Vein endothelial cell (primary cell): ENCODE measurements around the gene PLAC8L1. TPM values are rescaled to one million over a fixed set of nuclear protein-coding genes. Genes with fewer than 3 reads are reported as not detected.

Experiments
- small RNA-seq: library from RNA; depleted of rRNA; stranded (forward); fragments of <200 nt; gene quantifications from one replicate; pipeline ENCODE3, GENCODE V24; 2012
- total RNA-seq: library from RNA; depleted of rRNA; stranded (reverse); fragments of >200 nt; gene quantifications from 2 replicates; pipeline ENCODE4 v1.2.3, GENCODE V29; 2012

The PLAC8L1 gene
- 0.29 TPM in 1 of 2 replicates, not detected in the other for total RNA-seq

GRCh38 chr5:146105477-146105876 is at the start of gene PLAC8L1:
PLAC8L1 (minus strand) TSS chr5:146105577; CDS start chr5:146104311, 1,266 bp downstream.

Small RNAs within 50 kb of the gene (small RNA-seq; reads per million reads assigned to genes)
- not detected for gene AC091959.1

Other genes starting within 250 kb of the PLAC8L1 start
- gene GRXCR2, start 232.6 kb downstream of the PLAC8L1 start, total RNA-seq = not detected in 2 replicates
- gene SH3RF2, start 169.0 kb downstream of the PLAC8L1 start, total RNA-seq = under 0.01 and 0.67 TPM in 2 replicates
- 73.3 and 101 TPM in 2 replicates for gene LARS1, start 77.1 kb upstream of the PLAC8L1 start, total RNA-seq
- 27.1 and 34.3 TPM in 2 replicates for gene RBM27, start 98.0 kb upstream of the PLAC8L1 start, total RNA-seq
- under 0.01 and 0.10 TPM in 2 replicates for gene POU4F3, start 233.3 kb upstream of the PLAC8L1 start, total RNA-seq